Measurements from ENCODE around the gene ST6GALNAC1. TPM values are rescaled to one million over a fixed set of nuclear protein-coding genes. Genes with fewer than 3 reads are reported as not detected.

ST6GALNAC1 gene
- total RNA-seq, 1 experiment from 2014 or later: not detected

DNA sequence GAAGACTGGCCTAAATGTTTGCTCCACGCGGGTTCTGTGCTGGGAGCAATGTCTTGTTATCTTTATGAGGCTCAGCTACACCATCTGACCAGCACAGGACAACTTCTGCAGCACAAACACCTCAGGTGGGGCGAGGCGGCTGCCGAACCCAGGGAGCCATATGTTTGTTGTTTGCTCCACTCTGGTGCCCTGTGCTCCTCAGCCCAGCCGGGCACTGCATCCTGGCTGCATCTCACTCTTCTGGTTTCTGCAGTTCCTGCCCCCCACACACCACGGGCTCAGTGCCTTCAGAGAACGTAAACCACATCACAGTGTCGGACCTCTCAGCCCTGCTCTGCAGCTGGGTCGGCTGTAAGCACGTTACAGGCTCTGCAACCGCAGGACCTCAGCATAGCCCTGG is 34.8 kb upstream of the ST6GALNAC1 start:
- Histone ChIP-seq H3K36me3 (ENCODE audit: insufficient read depth, low read length, poor library complexity, severe bottlenecking) (peaks cover 4% of the 10 kb centered on the region), H3K27ac (ENCODE audit: low read depth, low read length, poor library complexity, severe bottlenecking) (no peak overlapping the region), H3K4me1 (ENCODE audit: insufficient read depth, low read length, poor library complexity, severe bottlenecking) (no peaks in the 10 kb centered on the region), H3K9me3 (ENCODE audit: low read depth, low read length, poor library complexity, severe bottlenecking) (no peaks in the 10 kb centered on the region), H3K4me3 (ENCODE audit: low read depth, low read length, poor library complexity, severe bottlenecking) (no peak overlapping the region), H3K27me3 (replicated peaks; ENCODE audit: insufficient read depth, low read depth, low read length, poor library complexity) (no peaks in the 10 kb centered on the region)
- TF ChIP-seq, protein P1, sequence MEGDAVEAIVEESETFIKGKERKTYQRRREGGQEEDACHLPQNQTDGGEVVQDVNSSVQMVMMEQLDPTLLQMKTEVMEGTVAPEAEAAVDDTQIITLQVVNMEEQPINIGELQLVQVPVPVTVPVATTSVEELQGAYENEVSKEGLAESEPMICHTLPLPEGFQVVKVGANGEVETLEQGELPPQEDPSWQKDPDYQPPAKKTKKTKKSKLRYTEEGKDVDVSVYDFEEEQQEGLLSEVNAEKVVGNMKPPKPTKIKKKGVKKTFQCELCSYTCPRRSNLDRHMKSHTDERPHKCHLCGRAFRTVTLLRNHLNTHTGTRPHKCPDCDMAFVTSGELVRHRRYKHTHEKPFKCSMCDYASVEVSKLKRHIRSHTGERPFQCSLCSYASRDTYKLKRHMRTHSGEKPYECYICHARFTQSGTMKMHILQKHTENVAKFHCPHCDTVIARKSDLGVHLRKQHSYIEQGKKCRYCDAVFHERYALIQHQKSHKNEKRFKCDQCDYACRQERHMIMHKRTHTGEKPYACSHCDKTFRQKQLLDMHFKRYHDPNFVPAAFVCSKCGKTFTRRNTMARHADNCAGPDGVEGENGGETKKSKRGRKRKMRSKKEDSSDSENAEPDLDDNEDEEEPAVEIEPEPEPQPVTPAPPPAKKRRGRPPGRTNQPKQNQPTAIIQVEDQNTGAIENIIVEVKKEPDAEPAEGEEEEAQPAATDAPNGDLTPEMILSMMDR (conservative IDR thresholded peaks at IDR 0.05; ENCODE audit: low read depth, low read length): no peak
- TF ChIP-seq EZH2 (IDR thresholded peaks at IDR 0.05; ENCODE audit: borderline replicate concordance, low read depth, low read length, poor library complexity, severe bottlenecking): no peak
- POLR2A ChIA-PET (ENCODE audit: low non-redundant PET): no interaction called here
- BruUV-seq (replicated peaks): no TSS peak
- no peak for DNase-seq (ENCODE audit: low spot score)
- CTCF ChIA-PET: no interaction called here
- intact Hi-C loops (cut with micrococcal nuclease; ENCODE audit: unreplicated experiment): no loop called here

DNA sequence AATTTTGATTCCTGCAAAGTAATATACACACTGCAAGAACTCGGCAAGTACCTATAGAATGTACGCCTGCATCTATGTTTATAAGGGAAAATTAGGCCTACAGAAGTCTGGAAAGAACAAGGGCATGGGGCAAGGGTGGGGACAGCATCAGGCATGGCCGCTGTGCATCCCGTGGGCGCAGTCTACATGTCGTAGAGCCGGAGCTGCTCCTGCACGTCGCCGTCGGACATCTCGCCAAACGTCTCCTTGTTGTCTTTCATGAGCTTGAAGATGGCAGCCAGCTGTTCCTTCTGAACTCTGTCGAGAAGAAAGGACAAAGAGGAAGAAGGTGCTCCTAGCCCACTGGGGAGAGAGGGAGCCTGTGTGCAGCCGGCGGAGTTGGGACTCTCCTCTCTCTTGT is 33.8 kb upstream of the ST6GALNAC1 start:
- Histone ChIP-seq H3K4me3 (ENCODE audit: low read depth, low read length, poor library complexity, severe bottlenecking) (no peak overlapping the region), H3K9me3 (ENCODE audit: low read depth, low read length, poor library complexity, severe bottlenecking) (no peaks in the 10 kb centered on the region), H3K27ac (ENCODE audit: low read depth, low read length, poor library complexity, severe bottlenecking) (no peak overlapping the region), H3K36me3 (ENCODE audit: insufficient read depth, low read length, poor library complexity, severe bottlenecking) (no peaks in the 10 kb centered on the region), H3K4me1 (ENCODE audit: insufficient read depth, low read length, poor library complexity, severe bottlenecking) (peaks cover 3% of the 10 kb centered on the region), H3K27me3 (replicated peaks; ENCODE audit: insufficient read depth, low read depth, low read length, poor library complexity) (no peaks in the 10 kb centered on the region)
- TF ChIP-seq, protein P1 (conservative IDR thresholded peaks at IDR 0.05; ENCODE audit: low read depth, low read length): no peak
- TF ChIP-seq EZH2 (IDR thresholded peaks at IDR 0.05; ENCODE audit: borderline replicate concordance, low read depth, low read length, poor library complexity, severe bottlenecking): no peak
- intact Hi-C loops (cut with micrococcal nuclease; ENCODE audit: unreplicated experiment): no loop called here
- no TSS peak for BruUV-seq (replicated peaks)
- no peak for DNase-seq (ENCODE audit: low spot score)
- ChIA-PET CTCF (no interaction called here), POLR2A (ENCODE audit: low non-redundant PET) (no interaction called here)

DNA sequence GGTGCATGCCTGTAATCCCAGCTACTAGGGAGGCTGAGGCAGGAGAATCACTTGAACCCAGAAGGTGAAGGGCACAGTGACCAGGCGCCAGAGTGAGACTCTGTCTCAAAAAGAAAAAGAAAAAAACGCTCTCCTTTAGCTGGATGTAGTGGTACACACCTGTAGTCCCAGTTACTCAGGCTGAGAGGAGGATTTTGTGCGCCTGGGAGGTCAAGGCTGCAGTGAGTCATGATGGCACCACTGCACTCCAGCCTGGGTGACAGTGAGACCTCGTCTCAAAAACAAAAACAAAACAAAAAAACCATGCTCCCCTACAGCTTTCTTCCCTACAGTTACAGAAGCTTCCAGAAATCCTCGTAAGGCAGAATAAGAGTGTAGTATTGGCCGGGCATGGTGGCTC is 33.1 kb upstream of the ST6GALNAC1 start:
- TF ChIP-seq EZH2 (IDR thresholded peaks at IDR 0.05; ENCODE audit: borderline replicate concordance, low read depth, low read length, poor library complexity, severe bottlenecking): no peak
- TF ChIP-seq, protein P1 (conservative IDR thresholded peaks at IDR 0.05; ENCODE audit: low read depth, low read length): no peak
- intact Hi-C loops (cut with micrococcal nuclease; ENCODE audit: unreplicated experiment): no loop called here
- no peaks in the 10 kb centered on the region for H3K27me3 ChIP-seq (replicated peaks; ENCODE audit: insufficient read depth, low read depth, low read length, poor library complexity)
- no peaks in the 10 kb centered on the region for H3K9me3 ChIP-seq (ENCODE audit: low read depth, low read length, poor library complexity, severe bottlenecking)
- no peak for DNase-seq (ENCODE audit: low spot score)
- POLR2A ChIA-PET (ENCODE audit: low non-redundant PET): no interaction called here
- CTCF ChIA-PET: no interaction called here
- H3K4me1 ChIP-seq (ENCODE audit: insufficient read depth, low read length, poor library complexity, severe bottlenecking): peaks cover 6% of the 10 kb centered on the region
- H3K4me3 ChIP-seq (ENCODE audit: low read depth, low read length, poor library complexity, severe bottlenecking): no peak overlapping the region
- H3K27ac ChIP-seq (ENCODE audit: low read depth, low read length, poor library complexity, severe bottlenecking): no peak overlapping the region
- H3K36me3 ChIP-seq (ENCODE audit: insufficient read depth, low read length, poor library complexity, severe bottlenecking): no peaks in the 10 kb centered on the region
- BruUV-seq (replicated peaks): no TSS peak

Measured in A673 (cell line).